GM15510 (cell line): ENCODE results near the gene POU3F3.

Source experiments
- POLR2A ChIP-seq: IDR thresholded peaks from 3 replicates; pipeline ENCODE4 v1.6.1; 2011; ENCODE audit warnings: borderline replicate concordance; ENCODE audit not compliant: insufficient read length; ENCODE audit errors: extremely low read depth

POU3F3 gene

GRCh38 chr2:104863146-104863467, 9.2 kb downstream of the POU3F3 start:
- no peak for TF ChIP-seq POLR2A

- no peak for TF ChIP-seq POLR2A
Observed at GRCh38 chr2:104863468-104864279, 9.8 kb downstream of the POU3F3 start.

- TF ChIP-seq POLR2A: no peak
Observed at GRCh38 chr2:104864280-104865095, 10.6 kb downstream of the POU3F3 start.

- TF ChIP-seq POLR2A: no peak
Observed at GRCh38 chr2:104865096-104865470, 11.2 kb downstream of the POU3F3 start.

GRCh38 chr2:104866122-104866864, 12.4 kb downstream of the POU3F3 start:
- no peak for TF ChIP-seq POLR2A

GRCh38 chr2:104866883-104867812, 13.2 kb downstream of the POU3F3 start:
- TF ChIP-seq POLR2A: no peak

GRCh38 chr2:104867813-104868504, 14.0 kb downstream of the POU3F3 start:
- TF ChIP-seq POLR2A: no peak

- no peak for TF ChIP-seq POLR2A
Observed at GRCh38 chr2:104868505-104868866, 14.6 kb downstream of the POU3F3 start.

GRCh38 chr2:104870100-104870975, 16.4 kb downstream of the POU3F3 start:
- no peak for TF ChIP-seq POLR2A

- no peak for TF ChIP-seq POLR2A
Observed at GRCh38 chr2:104871649-104871971, 17.7 kb downstream of the POU3F3 start.

GRCh38 chr2:104871972-104872865, 18.3 kb downstream of the POU3F3 start:
- TF ChIP-seq POLR2A: no peak
